Astrocyte (in vitro differentiated cells and primary cell): Measurements from ENCODE around the gene STARD3NL. TPM values are rescaled to one million over a fixed set of nuclear protein-coding genes. Genes with fewer than 3 reads are reported as not detected.

ENCODE experiments used
- DNase-seq: peaks from one replicate; pipeline ENCODE4 v3.0.0-alpha.2; 2010; ENCODE audit warnings: low read depth
- FAIRE-seq: peaks from 2 replicates; lab custom pipeline; 2011; peaks lifted over from hg19 to GRCh38; lab: Jason Lieb, UNC
- H2AFZ ChIP-seq: 2 replicates; pipeline ENCODE4 v1.6.0; 2012; ENCODE audit warnings: low read depth, low read length, inconsistent platforms
- H3K27ac ChIP-seq: 2 replicates; pipeline ENCODE4 v1.5.1; 2011; ENCODE audit warnings: low read depth, low read length, inconsistent platforms
- H3K27me3 ChIP-seq: 2 replicates; pipeline ENCODE4 v1.6.0; 2011; ENCODE audit warnings: low read length, inconsistent platforms; ENCODE audit not compliant: insufficient read depth
- H3K36me3 ChIP-seq: 2 replicates; pipeline ENCODE4 v1.5.1; 2011; ENCODE audit warnings: low read length, inconsistent platforms; ENCODE audit not compliant: insufficient read depth
- H3K4me1 ChIP-seq: 2 replicates; pipeline ENCODE4 v1.5.1; 2011; ENCODE audit warnings: low read length, inconsistent platforms; ENCODE audit not compliant: insufficient read depth
- H3K4me2 ChIP-seq: 2 replicates; pipeline ENCODE4 v1.6.0; 2012; ENCODE audit warnings: low read length, inconsistent platforms
- H3K4me3 ChIP-seq: 2 replicates; pipeline ENCODE4 v1.5.1; 2011; ENCODE audit warnings: low read depth, mild to moderate bottlenecking, low read length, inconsistent platforms; ENCODE audit not compliant: insufficient read depth
- H3K79me2 ChIP-seq: 2 replicates; pipeline ENCODE4 v1.6.0; 2012; ENCODE audit warnings: mild to moderate bottlenecking, low read length, inconsistent platforms; ENCODE audit not compliant: insufficient read depth
- H3K9ac ChIP-seq: 2 replicates; pipeline ENCODE4 v1.6.0; 2012; ENCODE audit warnings: mild to moderate bottlenecking, low read length, inconsistent platforms
- H3K9me3 ChIP-seq: 2 replicates; pipeline ENCODE4 v1.5.1; 2012; ENCODE audit warnings: low read depth, mild to moderate bottlenecking, low read length, inconsistent platforms; ENCODE audit not compliant: insufficient read depth
- H4K20me1 ChIP-seq: 2 replicates; pipeline ENCODE4 v1.6.0; 2012; ENCODE audit warnings: low read length, inconsistent platforms; ENCODE audit not compliant: insufficient read depth
- H3K27ac Mint-ChIP-seq: one replicate; pipeline ENCODE4 v1.8.0; 2021; ENCODE audit warnings: mild to moderate bottlenecking, mixed read lengths; ENCODE audit not compliant: unreplicated experiment
- H3K27me3 Mint-ChIP-seq: one replicate; pipeline ENCODE4 v1.8.0; 2021; ENCODE audit warnings: low read depth, mixed read lengths; ENCODE audit not compliant: unreplicated experiment
- H3K36me3 Mint-ChIP-seq: one replicate; pipeline ENCODE4 v1.8.0; 2021; ENCODE audit warnings: low read depth, mixed read lengths; ENCODE audit not compliant: unreplicated experiment
- H3K4me1 Mint-ChIP-seq: one replicate; pipeline ENCODE4 v1.8.0; 2021; ENCODE audit warnings: low read depth, mixed read lengths; ENCODE audit not compliant: unreplicated experiment
- H3K4me3 Mint-ChIP-seq: one replicate; pipeline ENCODE4 v1.8.0; 2021; ENCODE audit warnings: mild to moderate bottlenecking, moderate library complexity, mixed read lengths; ENCODE audit not compliant: unreplicated experiment
- H3K9me3 Mint-ChIP-seq: one replicate; pipeline ENCODE4 v1.8.0; 2021; ENCODE audit warnings: mild to moderate bottlenecking, mixed read lengths; ENCODE audit not compliant: unreplicated experiment
- EZH2 ChIP-seq: IDR thresholded peaks from 2 replicates; pipeline ENCODE4 v1.6.1; 2012; ENCODE audit warnings: mild to moderate bottlenecking, low read length, inconsistent platforms; ENCODE audit not compliant: insufficient read depth
- total RNA-seq: library from RNA; stranded (reverse); gene quantifications from 2 replicates; pipeline ENCODE4 v1.2.1, GENCODE V29; 2021
- TF ChIP-seq, protein P1 (sequence below): IDR thresholded peaks from 2 replicates; pipeline ENCODE4 v1.5.1; 2011; ENCODE audit warnings: low read depth, mild to moderate bottlenecking, inconsistent platforms, low read length, moderate library complexity; ENCODE audit not compliant: insufficient read depth

STARD3NL gene
- total RNA-seq, 1 donor from 2014 or later: 85.8 TPM

DNA sequence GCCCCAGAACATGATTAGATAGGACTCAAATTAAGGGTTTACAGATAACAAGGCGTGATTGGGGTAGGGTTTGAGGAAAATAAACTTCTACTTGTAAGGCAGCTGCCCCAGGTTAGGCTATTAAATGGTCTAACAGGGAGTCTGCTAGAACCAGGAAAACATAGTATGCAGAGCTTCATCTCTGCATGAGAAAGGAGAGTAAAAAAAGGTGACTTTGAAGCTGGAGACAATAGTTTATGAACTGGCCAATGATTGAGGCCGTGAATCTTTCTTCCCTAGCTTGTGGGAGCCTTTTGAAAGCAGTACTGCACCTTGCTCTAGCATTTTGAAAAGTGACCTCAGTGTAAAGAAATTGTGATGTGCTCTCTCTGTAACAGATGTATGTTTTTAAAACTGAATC lies 48.5 kb upstream of the STARD3NL start:
- Mint-ChIP-seq H3K4me3 (no peak overlapping the region), H3K9me3 (peaks cover 3% of the 10 kb centered on the region), H3K4me1 (no peaks in the 10 kb centered on the region), H3K36me3 (no peaks in the 10 kb centered on the region), H3K27me3 (no peaks in the 10 kb centered on the region), H3K27ac (no peak overlapping the region)
- Histone ChIP-seq H3K4me1 (no peaks in the 10 kb centered on the region), H3K4me2 (no peak overlapping the region), H3K27ac (no peak overlapping the region), H3K36me3 (no peaks in the 10 kb centered on the region), H3K27me3 (no peaks in the 10 kb centered on the region), H3K9ac (no peak overlapping the region), H3K79me2 (no peaks in the 10 kb centered on the region), H3K4me3 (no peak overlapping the region), H3K9me3 (peaks cover 2% of the 10 kb centered on the region), H4K20me1 (no peaks in the 10 kb centered on the region), H2AFZ (no peak overlapping the region)
- DNase-seq: no peak
- no peak for TF ChIP-seq EZH2
- TF ChIP-seq, protein P1, sequence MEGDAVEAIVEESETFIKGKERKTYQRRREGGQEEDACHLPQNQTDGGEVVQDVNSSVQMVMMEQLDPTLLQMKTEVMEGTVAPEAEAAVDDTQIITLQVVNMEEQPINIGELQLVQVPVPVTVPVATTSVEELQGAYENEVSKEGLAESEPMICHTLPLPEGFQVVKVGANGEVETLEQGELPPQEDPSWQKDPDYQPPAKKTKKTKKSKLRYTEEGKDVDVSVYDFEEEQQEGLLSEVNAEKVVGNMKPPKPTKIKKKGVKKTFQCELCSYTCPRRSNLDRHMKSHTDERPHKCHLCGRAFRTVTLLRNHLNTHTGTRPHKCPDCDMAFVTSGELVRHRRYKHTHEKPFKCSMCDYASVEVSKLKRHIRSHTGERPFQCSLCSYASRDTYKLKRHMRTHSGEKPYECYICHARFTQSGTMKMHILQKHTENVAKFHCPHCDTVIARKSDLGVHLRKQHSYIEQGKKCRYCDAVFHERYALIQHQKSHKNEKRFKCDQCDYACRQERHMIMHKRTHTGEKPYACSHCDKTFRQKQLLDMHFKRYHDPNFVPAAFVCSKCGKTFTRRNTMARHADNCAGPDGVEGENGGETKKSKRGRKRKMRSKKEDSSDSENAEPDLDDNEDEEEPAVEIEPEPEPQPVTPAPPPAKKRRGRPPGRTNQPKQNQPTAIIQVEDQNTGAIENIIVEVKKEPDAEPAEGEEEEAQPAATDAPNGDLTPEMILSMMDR: no peak
- FAIRE-seq: no peak

DNA sequence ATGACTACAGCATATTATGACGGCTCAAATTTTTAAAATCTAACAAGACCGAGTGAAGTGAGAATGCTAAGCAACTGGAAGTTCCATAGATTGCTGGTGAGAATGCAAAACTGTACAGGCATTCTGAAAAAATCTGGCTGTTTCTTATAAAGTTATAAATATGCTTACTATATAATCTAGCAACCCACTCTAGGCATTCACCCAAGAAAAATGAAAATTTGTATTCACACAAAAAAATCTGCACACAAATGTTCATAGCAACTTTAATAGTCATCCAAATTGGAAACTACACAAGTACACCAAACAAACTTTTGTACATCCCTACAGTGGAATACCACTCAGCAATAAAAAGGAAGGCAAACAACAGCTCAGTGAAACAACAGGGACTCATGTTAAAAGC lies 39.9 kb upstream of the STARD3NL start:
- Histone ChIP-seq H3K36me3 (no peaks in the 10 kb centered on the region), H3K9ac (no peak overlapping the region), H2AFZ (no peak overlapping the region), H4K20me1 (no peaks in the 10 kb centered on the region), H3K4me1 (no peaks in the 10 kb centered on the region), H3K9me3 (peaks cover 2% of the 10 kb centered on the region), H3K27me3 (no peaks in the 10 kb centered on the region), H3K27ac (no peak overlapping the region), H3K4me2 (no peak overlapping the region), H3K79me2 (no peaks in the 10 kb centered on the region), H3K4me3 (no peak overlapping the region)
- no peaks in the 10 kb centered on the region for H3K27me3 Mint-ChIP-seq
- DNase-seq (no peak), FAIRE-seq (no peak)
- no peaks in the 10 kb centered on the region for H3K36me3 Mint-ChIP-seq
- H3K9me3 Mint-ChIP-seq: peaks cover 2% of the 10 kb centered on the region
- no peaks in the 10 kb centered on the region for H3K4me1 Mint-ChIP-seq
- TF ChIP-seq EZH2: no peak
- no peak overlapping the region for H3K4me3 Mint-ChIP-seq
- no peak overlapping the region for H3K27ac Mint-ChIP-seq

DNA sequence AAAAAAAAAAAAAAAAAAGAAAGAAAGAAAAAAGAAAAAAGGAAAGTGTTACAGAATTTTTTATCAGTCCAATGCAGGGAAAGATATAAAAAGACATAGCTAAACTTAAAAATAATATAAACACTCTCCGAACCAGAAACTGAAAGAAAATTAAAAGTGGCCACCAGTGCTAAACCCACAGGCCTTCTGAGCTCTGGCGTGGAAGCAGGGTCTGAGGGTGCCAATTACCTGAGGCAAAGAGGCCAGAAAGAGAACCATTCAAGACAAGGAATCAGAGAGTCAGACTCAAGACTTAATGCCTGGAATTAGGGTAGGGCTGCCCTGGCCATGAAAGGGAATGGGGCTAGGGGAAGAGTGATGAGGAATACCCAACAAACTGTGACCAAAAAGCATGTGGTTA lies 36.9 kb upstream of the STARD3NL start:
- Histone ChIP-seq H3K9ac (no peak overlapping the region), H3K79me2 (no peaks in the 10 kb centered on the region), H3K27me3 (no peaks in the 10 kb centered on the region), H3K36me3 (no peaks in the 10 kb centered on the region), H3K4me3 (no peak overlapping the region), H3K4me1 (no peaks in the 10 kb centered on the region), H4K20me1 (no peaks in the 10 kb centered on the region), H3K9me3 (no peaks in the 10 kb centered on the region), H3K4me2 (no peak overlapping the region), H3K27ac (no peak overlapping the region), H2AFZ (no peak overlapping the region)
- no peaks in the 10 kb centered on the region for H3K9me3 Mint-ChIP-seq
- no peaks in the 10 kb centered on the region for H3K4me1 Mint-ChIP-seq
- no peak overlapping the region for H3K27ac Mint-ChIP-seq
- no peak for FAIRE-seq
- H3K27me3 Mint-ChIP-seq: no peaks in the 10 kb centered on the region
- H3K36me3 Mint-ChIP-seq: no peaks in the 10 kb centered on the region
- TF ChIP-seq EZH2: no peak
- TF ChIP-seq, protein P1: no peak
- no peak overlapping the region for H3K4me3 Mint-ChIP-seq
- no peak for DNase-seq
